T1000 (cell line): ENCODE data around the gene SUCLG2.

Experiments
- DNase-seq: peaks from one replicate; lab custom pipeline; 2025; ENCODE audit warnings: mixed read lengths; lab: John Stamatoyannopoulos, UW

Gene SUCLG2

DNA sequence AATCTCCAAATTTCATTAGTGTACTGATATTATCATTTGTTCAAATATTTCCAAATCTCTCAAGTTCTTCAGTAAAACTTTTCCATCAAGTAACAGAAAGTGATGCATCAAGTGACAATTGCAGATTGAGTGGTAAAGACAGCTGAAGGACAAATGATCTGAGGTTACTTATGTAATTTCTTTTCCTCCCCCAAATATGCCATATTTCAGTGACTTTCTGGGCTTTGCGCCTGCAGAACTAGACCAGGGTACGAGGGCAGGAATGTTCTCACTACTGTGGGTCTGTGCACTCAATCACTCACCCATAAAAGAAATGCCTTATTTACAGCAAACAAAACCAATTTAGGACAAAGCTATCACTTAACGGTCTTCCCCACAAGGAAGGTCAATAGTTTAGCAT, 4.7 kb downstream of the SUCLG2 start:
- DNase-seq, result no peak

DNA sequence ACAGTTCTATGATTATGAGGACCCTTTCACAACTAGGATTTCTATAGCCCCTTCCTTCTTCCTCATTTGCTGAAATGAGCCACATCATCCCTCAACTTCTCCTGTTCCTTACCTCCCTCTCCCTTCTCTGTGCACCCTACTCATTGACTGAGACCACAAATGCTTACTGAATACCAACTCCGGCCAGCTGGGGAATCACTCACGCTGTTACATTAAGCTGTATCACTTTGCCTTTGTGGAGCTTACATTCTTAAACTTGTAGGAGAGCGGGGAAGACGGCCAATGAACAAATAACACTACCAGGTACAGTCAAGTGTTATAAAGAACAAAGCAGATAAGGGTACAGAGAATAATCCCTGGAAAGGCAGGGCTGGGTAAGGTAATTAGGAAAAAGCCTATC, 5.7 kb downstream of the SUCLG2 start:
- no peak for DNase-seq

DNA sequence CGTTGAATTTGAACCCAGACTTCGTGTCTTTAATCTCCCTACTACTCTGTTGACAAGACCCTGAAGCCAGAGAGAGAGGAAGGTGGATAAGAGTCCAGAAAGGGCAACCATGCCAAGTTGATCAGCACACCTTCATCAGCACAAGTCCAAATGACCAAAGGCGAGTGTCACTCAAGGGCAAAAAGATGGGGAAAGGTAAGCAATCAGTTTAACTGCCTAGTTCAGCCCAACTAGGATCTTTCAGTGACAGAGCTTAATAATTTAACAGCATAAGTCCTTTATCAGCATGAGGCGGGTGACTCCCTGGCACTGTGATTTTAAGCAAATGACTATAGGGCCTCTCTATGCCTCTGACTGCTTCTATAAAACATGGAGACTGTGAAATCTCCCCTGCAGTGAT, 6.2 kb downstream of the SUCLG2 start:
- no peak for DNase-seq

DNA sequence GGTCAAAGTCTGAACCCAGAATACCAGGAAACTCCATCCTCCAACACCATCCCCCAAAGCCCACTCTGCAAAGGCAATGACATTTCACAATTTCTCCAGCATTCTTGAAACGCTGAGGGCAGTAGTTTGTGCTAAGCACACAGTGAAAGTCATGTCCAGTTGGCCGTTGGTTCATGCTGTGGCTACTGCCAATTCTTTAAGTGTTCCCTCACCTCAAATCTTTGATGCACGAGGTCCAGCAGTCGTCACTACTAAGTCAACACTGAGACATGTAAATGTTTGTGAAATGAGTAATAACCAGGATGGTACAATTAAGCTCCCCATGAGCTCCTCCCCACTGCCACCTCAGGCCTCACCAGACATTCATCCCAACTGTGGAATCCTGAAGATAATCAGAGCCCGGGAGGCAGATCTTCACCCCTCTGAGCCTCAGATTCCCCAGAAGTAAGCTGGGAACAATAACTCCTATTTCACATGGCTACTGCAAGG, 7.0 kb downstream of the SUCLG2 start:
- DNase-seq, result peak; percentile 74

DNA sequence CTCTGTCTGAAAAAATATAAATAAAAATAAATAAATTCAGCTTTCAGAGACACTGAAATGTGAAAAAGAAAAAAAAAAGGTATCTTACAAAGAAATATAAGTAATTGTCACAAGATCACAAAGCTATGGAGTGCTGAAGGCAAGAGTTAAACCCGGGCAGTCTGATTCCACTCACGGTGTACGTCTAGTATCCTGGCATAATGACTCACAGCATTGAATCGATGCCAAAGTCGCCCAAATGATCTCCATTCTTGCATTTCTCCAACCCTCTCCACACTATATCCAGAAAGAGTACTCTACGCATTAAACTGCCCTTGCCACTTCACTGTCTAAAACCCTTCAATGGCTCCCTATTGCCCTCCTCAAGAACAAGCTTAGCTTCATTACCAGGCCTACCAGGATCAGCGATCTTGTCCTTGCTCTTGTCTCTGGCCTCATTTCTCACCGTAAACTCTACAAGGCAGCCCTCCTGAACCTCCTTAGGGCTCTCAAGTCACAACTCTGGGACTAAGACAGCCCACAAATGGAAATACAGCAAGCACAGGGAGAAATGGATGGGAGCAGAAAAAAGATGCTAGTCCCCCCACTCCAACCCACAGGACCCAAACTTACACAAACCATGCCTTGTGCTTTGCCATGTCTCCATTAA, 7.7 kb downstream of the SUCLG2 start:
- no peak for DNase-seq

DNA sequence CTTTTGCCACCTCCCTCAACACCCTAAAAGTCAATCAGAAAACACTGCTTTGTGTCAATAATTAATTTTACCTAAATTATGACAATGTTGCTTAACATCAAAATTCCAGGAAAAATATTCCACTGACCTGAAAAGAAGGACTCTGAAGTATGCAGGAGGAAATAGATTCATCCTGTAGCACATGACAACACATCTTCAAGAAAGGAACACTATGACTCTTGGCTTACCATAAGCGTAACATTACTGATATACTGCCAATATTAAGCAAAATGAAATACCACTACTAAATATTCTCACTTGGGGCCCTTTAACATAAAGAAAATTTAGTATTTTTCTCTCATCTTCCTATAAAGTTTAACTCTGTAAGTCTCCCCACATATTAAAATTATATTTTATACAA, 9.6 kb downstream of the SUCLG2 start:
- no peak for DNase-seq

DNA sequence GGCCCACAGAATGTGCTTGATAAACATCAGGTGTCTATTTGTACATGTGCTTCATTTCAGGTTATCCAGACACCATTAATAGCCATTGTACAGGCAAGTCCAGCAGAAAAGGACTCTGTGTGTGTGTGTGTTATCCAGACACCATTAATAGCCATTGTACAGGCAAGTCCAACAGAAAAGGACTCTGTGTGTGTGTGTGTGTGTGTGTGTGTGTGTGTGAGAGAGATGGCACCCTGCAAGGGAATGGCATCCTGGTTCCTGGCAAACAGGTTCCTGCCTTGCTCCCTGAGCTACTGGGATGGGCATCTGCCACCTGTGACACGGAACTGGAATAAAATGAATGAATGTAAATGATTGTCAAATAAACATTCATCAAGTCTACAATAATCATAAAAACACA, 11.7 kb downstream of the SUCLG2 start:
- no peak for DNase-seq

DNA sequence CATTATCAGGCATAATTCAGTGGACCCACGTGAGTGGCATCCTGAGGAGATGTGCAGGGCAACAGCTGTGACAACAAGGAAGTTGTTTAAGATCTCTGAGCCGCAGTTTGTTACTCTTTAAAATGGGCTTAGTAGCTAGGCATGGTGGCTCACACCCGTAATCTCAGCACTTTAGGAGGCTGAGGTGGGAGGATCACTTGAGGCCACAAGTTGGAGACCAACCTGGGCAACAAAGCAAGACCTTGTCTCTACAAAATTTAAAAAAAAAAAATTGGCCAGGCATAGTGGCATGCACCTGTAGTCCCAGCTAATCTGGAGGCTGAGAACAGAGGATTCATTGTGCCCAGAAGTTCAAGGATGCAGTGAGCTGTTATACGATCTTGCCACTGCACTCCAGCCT, 12.2 kb downstream of the SUCLG2 start:
- DNase-seq, result no peak

DNA sequence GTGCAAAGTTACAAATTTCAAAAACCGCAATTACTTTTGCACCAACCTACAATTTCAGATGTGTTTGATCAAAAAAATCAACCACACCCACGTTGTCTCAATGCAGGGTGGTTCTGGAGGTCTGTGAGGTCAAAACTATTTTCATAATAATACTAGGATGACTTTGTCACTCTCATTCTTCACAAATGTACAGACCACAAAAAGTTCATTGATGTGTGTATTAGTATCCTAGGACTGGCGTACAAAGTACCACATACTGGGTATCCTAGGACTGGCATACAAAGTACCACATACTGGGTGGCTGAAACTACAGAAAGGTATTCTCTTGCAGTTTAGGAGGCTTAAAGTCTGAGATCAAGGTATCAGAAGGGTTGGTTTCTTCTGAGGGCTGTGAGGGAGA, 13.0 kb downstream of the SUCLG2 start:
- no peak for DNase-seq

DNA sequence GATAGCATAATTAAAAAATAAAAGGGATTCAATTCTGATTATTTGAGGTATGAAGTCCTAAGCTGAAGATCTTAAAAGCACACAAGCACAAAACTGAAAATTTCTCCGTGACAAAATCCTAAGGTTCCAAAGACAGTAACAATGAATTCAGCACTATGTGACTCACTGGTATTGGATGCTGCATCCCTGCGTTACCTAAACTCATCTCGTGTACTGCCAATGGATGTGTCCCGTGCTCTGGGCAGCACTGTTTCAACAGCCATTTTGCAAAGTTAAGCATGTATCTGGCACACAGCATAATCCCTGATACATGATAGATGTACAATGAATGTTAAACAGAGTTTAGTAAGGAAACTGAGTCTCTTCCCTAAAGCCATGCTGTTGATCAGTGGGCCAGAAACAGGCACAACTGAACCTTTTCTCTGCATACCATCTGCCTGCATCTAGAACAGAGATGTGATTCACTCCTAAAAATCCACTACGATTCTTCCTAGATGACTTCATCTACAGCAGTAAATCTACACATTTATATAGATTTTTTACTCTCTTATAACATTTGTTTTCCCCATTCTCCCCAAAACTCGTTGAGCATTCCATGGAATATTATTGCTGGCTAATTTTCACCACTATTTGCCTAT, 14.3 kb downstream of the SUCLG2 start:
- no peak for DNase-seq

DNA sequence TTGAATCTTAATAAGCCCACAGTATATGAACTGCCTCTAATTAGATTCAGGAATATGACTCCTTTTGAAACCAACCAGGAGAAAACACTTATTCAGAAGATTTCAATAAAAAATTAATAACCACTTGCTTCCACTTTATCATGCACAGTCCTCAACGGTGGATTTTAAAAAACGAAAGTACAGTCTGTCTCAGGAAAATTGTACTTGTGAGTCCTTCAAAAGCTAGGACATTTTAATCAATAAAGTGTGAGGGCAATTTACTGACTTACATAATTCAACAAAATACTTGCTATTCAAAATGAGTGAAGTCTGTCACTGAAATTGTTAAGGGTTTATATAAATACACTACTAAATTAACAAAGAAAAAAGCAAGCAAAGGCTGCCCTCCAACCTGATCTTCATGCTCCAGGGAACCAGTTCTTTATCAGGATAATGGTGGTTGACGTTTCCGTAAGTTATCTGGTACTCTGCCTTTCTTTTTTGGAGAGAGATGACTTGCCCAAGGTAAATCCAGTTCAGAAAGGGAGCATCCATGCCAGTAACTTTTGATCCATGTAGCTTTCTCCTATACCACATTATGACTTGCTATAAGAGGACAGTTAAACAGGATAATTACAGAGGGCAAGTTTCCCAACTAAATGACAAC, 17.0 kb downstream of the SUCLG2 start:
- no peak for DNase-seq

DNA sequence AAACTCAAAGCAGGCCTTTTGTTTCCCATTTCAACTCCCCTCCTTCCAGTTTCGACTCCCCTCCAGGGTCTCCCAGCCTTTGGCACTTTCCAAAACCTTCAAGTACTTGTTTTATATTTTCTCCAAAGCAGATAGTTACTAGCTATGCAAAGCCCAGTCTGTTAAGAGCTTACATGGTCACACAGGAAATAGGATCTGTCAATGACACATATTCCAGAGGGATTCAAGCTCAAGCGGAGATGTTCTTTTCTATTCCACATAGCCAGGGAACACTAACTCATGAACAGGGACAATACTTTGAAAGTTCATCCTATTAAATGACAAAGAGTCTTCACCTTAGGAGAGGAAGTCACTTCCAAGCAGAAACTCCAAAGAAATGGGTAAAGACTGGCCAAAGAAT, 18.6 kb downstream of the SUCLG2 start:
- DNase-seq, result no peak

DNA sequence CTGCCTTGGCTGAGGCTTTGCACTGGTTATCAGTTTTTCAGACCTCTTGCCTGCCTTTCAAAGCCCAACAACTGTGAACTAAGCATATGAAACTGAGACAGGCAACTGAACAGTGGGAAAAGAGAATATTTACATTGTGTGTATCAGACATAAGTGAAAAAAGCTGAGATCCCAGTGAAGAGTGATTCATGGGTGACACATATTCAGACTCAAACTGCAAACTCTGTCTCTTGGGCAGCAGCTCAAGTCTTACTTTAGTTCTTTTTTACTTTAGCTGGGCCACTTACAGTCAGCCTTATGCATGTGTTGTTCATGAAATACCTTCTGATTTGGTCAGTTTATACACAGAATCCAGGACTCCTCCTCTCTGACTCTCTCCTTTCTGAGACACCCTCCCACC, 19.2 kb downstream of the SUCLG2 start:
- DNase-seq, result no peak

DNA sequence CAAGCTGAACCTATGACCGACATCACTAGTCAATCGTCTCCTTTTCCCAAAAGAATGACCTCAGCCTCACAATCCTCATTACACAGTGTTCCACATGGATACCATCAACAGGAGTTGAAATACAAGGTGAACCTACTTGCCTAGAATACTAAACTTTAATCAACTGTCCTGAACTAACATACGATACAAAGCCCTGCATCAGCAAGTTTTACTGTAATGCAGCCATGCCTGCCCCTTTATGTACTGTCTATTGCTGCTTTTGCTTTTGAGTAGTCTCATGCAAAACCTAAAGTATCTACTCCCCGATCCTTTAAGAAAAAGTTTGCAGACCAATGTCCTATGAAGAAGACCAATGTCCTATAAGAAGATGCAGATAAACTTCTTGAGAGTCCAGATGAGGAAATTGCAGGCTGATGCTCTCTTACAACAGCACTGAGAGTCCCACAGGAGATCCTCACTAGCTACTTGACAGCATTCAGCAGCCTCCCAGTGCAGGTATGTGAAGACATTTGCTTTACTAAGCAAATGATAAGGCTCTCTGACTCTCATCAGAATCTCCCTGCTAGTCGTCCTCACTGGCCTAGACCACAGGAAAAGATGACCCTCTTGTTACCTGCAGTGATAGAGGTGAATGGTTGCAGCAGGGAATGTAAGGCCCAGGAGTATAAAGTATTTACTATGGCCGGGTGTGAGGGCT, 23.6 kb downstream of the SUCLG2 start:
- no peak for DNase-seq

DNA sequence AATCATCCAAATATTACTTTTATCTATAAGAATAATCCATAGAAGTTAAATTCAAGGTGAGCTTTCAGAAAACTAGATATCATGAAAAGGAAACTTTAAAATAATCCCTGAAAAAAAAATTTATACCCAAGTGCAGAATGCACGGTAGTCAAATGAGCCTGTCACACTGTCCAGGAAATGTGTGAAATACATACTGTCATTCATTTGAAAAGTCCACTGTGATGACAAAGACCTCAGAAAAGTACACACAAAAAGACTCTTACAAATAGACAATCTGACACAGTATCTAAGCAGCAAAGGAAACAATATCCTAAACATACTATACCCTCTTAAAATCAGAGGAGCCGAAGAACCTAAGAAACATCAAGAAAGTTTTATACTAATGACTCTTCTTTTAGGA, 29.7 kb downstream of the SUCLG2 start:
- no peak for DNase-seq

DNA sequence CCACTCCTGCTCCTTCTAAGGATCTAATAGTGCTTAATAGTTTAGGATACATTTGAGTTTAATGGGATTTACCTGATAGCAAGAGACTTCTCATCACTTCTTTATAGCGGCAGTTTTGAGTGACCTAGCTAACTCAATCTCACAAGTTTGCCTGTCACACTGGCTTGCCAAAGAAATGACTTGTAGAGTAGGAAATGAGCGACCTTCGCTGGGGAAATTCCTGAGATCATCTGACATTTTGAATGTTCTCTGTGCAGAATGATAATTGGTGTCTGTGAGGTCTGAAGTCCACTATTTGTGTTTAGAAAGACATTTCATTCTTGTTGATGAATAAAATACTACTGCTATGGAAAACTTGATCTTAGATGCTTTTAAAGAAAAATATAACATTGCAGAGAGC, 30.3 kb downstream of the SUCLG2 start:
- no peak for DNase-seq

DNA sequence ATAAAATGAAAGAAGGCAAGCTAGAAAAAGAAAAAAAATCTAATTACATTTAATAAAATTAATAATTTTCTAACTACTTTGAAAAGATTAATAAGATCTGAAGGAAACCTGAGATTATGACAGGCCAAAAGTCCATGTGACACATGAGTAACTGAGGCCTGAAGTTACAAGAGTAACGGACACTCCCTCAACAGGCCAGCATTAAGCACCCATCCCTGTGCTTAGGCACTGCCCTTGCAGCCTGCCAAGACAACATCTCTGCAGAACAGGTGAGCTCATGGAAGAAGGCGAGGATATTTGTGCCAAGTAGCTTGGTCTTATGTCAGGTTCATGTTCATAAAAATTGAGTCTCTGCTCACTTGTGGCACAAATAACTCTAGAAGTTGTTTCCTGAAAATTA, 31.8 kb downstream of the SUCLG2 start:
- no peak for DNase-seq

DNA sequence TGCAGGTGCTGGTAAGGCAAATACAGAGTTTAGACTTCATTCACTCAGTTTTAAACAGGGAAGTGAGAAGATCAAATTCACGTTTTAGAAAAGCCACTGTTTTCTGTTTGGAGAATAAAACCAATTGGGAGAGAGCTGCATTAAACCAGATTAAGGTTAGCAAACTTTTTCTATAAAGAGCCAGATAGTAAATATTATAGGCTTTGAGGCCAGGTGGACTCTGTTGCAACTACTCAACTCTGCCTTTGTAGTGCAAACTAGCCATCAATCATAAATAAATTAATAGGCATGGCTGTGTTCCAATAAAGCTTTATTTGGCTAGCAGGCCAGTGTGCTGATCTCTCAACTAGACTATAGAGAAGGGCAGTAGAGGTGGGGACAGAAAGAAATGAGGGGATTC, 33.5 kb downstream of the SUCLG2 start:
- no peak for DNase-seq

DNA sequence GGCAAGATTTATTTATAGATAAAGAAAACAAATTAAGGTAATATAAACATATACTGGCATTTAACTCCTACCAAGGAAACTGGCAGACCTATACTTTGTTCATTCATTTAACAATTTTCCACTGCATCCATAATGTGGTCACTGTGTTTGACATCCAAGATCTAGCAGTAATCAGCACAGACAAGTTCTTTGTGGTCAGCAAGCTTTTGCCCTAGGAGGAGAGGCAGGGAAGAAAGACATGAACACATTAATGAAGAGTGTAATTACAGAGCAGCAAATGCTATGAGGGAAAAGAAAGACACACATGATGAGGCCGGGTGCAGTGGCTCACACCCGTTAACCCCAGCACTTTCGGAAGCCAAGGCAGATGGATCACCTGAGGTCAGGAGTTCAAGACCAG, 34.4 kb downstream of the SUCLG2 start:
- no peak for DNase-seq

DNA sequence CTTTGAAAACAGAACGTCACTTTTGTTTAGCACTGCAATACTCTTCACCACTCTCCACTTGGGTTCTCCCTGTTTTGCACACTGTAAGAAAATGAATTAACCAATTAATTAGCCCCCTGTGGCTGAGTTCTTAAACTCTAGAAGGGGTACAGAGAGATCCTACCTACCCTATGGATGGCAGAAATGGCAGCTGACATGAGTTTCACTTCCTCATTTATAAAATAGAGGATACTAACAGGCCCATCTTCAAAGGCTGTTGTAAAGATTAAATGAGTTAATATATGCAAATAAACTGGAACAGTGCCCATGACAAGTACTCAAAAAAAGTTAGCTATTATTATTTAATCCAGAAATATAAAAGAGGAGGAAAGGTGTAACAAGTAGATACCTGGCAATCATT, 36.9 kb downstream of the SUCLG2 start:
- DNase-seq, result no peak

DNA sequence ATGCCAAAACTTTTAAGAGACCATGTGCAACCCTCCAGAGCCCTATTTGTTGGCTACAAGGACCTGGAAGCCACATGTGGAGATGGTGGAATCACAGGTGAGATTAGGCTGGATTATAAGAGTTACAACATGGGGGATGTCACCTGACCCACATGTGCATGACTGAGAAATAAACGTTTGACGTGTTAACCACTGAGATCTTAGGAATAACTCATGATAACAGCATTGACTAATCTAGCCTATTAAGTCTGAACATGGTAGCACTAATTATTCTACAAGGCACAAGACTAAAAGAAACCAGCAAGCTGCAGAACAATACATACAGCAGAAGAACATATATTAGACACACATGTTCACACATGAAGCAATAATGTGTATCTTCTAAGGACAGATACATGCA, 38.4 kb downstream of the SUCLG2 start:
- DNase-seq, result no peak

DNA sequence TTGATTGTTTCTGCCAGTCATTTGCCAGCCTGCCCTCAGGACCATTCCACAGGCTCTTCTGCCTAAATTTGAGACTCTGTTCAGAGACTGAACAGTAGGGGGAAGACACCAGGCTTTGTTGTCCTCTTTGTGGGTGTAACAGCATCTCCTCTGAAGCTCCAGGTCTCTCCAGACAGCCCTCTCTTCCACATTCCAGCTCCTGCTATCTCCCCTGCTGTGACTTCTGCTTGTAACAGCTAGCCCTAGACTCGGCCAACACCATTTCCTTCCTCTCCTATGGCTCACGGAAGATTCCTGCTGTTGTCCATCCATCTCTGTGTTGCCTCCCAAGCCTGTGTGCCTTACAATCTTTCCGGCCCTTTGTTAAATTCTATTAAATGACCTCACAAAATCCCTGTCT, 40.2 kb downstream of the SUCLG2 start:
- no peak for DNase-seq

DNA sequence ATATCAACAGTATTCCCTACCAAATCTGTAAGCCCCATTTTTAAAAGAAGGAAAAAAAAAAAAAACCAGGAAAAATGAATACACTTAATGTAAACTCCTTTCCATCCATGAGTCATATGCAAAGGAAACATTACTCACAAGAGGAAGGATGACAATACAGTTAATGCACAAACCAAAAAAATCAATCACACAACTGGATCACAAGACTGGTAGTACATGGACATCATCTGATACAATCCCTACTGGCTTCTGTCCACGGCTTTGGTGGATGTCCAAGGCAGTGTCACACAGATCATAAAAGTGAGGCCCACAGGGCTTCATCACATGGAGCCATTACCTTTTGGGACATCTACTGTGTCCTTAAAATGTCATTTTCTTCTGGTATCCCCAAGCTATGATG, 44.0 kb downstream of the SUCLG2 start:
- no peak for DNase-seq
